Measurements from ENCODE around the gene PGM2L1.

DNA sequence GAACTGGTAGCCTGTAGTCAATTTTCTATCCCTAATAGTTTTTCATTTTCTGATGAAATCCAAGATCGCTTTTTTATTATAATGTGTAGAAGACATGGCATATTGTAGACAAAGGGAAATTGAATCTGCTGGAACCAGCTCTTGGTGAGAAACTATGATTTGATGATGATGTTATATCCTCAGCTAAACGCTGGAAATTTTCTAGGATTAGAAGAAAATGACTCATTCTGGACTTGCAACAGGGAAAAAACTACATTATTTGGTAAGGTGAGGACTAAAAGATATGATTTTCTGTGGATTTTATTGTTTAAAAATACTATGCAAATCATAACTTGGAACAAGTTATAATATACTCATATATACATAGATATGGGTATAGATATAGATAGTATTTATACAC, 14.1 kb upstream of the PGM2L1 start:
- TF ChIP-seq, protein P1, sequence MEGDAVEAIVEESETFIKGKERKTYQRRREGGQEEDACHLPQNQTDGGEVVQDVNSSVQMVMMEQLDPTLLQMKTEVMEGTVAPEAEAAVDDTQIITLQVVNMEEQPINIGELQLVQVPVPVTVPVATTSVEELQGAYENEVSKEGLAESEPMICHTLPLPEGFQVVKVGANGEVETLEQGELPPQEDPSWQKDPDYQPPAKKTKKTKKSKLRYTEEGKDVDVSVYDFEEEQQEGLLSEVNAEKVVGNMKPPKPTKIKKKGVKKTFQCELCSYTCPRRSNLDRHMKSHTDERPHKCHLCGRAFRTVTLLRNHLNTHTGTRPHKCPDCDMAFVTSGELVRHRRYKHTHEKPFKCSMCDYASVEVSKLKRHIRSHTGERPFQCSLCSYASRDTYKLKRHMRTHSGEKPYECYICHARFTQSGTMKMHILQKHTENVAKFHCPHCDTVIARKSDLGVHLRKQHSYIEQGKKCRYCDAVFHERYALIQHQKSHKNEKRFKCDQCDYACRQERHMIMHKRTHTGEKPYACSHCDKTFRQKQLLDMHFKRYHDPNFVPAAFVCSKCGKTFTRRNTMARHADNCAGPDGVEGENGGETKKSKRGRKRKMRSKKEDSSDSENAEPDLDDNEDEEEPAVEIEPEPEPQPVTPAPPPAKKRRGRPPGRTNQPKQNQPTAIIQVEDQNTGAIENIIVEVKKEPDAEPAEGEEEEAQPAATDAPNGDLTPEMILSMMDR (IDR thresholded peaks at IDR 0.05), result no peak
- no peak for TF ChIP-seq POLR2A (IDR thresholded peaks at IDR 0.05)
